Erythroblast (primary cell): ENCODE measurements around the gene DTWD1.

Source experiments
- GATA1 ChIP-seq: IDR thresholded peaks from 2 replicates; pipeline ENCODE4 v1.6.1; 2011; ENCODE audit warnings: low read depth, mild to moderate bottlenecking, control low read depth, low read length, moderate library complexity
- POLR2A ChIP-seq: IDR thresholded peaks from 2 replicates; pipeline ENCODE4 v1.6.1; 2011; ENCODE audit warnings: mild to moderate bottlenecking, low read length

DNA sequence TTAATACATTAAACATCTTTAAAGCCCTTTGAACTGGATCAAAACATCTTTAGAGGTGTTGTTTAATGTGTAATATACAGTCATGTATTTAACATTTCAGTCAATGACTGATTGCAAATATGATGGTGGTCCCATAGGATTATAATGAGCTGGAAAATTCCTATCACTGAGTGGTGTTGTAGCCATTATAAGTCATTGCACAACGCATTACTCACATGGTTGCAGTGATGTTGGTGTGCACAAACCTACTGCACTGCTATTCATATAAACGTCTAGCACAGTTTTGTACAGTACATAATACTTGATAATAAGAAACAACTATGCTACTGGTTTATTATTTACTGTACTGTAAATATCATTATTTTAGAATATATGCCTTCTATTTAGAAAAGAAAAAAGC lies 75.6 kb downstream of the DTWD1 start:
- no peak for TF ChIP-seq POLR2A
- TF ChIP-seq GATA1, result no peak
